GM23248 (cell line): Measurements from ENCODE around the gene ATP1A3.

Experiments
- EZH2 ChIP-seq: fragments of 200-600 bp; sonication (generic); IDR thresholded peaks from 2 replicates; pipeline ENCODE4 v1.6.1; 2018; ENCODE audit warnings: antibody characterized with exemption, mild to moderate bottlenecking; ENCODE audit not compliant: insufficient read depth, poor library complexity, severe bottlenecking
- EZH2phosphoT487 ChIP-seq: fragments of 200-600 bp; sonication (generic); IDR thresholded peaks from 2 replicates; pipeline ENCODE4 v1.6.1; 2018; ENCODE audit warnings: antibody characterized with exemption, moderate library complexity, mild to moderate bottlenecking, low read depth; ENCODE audit not compliant: insufficient read depth

- no peak for TF ChIP-seq EZH2
- no peak for TF ChIP-seq EZH2phosphoT487
Measured at GRCh38 chr19:41971363-41971762, 22.7 kb downstream of the ATP1A3 start.
